Activated CD4-positive, CD25-positive, alpha-beta regulatory T cell treated with anti-CD3 and anti-CD28 coated beads, Interleukin-2, amount 50 U/mL, for 24 hours (primary cell): Measurements from ENCODE around the gene AKR1C1.
"Not testable (repeated sequence)": the region's sequence is repeated elsewhere in the genome, so short reads cannot be mapped to it uniquely, and the experiment has no call there.

Experiments
- ATAC-seq, 2 donors: fragments of 150-1000 bp; cut with Tn5 transposase; one replicate each; pipeline ENCODE4 v1.10.0; 2021; ENCODE audit warnings: mild to moderate bottlenecking in 1 of 2, moderate library complexity in 1 of 2

Gene AKR1C1

DNA sequence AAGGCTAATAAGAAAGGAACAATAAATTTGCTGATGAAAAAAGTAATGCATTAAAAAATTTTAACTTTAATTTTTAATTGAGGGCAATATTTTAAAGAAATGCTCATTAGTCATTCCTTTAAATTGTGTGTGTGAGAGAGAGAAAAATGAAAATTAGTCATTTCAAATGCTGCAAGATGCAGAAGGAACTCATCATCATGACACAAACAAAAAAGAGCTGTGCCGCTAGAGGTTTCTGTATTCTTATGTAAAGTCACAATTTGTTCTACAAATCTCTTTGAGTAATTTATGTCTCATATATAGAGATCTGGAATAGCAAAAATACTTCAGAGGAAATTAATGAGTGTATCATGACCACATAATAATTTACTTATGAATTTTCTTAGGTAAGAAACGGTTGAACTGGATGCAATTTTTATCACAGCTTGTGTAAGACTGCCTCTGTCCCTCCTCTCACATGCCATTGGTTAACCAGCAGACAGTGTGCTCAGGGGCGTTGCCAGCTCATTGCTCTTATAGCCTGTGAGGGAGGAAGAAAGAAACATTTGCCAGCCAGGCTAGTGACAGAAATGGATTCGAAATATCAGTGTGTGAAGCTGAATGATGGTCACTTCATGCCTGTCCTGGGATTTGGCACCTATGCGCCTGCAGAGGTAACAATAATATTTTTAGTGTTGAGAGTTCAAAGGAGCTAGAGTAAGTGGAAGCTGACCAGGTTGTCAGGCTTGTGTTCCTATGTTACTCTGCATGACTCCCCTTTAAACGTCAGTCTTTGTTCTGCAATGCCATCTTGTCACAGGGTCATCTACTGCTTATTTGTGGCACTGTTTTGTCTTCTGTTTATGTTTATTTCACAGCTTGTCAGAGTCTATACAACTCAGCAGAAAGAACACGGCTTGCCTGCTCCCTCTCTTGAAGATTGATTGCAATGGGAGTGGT lies at the start of gene AKR1C1:
TSS of gene AKR1C1 (plus strand) at position 540 of the 939 bp plus-strand sequence. CDS start at position 570, 30 bp downstream.
- not testable (repeated sequence) for ATAC-seq

DNA sequence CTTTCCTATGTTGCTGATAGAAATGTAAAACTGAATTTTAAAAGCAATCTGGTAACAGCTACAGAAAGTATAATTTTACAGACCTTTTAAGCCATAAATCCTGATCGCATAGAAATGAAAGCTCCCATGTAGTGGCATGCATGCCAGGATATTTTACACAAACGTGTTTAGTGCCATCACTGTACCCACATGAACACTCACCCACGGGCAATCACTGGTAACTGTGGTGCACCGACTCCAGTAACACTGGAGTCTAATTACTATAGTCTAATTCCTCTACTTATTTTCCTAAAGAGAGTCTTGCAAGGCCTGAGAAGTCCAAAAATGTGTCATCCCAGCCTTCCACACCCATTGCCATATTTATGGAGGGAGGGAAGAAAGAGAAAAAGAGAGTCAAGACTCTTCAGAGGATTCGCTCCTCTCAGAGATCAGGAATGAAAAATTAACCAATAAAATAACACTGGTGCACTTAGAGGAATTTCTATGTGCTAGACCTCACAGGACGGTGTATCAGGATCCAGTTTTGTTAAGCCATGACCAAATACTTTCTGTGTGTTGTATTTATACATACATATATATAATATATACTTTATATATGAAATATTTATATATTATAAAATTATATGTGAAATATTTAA lies 48.9 kb upstream of the AKR1C1 start:
- no peak for ATAC-seq

DNA sequence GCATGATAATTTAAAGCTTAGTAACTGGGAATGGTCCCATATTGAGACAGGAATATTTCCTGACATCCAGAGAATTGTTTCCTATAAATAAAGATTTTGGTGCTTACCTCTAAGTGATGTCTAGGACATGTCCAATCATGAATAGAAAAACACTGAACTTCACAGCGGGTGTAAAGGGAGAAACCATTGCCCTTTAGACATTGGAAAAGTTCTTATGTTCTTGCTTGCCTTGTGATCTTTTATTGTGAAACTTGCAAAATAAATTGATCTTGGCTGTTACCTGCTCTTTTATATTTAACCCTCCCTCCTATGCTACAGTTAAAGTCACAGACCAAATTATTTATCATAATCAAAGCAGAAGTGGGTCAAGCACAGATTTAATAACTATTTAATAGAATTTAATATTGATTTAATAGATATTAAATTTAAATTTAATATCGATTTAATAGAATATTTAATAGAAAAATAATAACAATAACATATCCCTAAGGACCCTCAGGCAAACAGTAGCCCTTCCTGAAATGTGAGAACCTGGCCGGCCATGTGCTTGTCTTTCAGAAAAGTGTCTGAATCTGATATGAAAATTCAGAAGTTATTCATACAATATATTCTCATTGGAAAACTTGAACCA lies 47.0 kb upstream of the AKR1C1 start:
- no peak for ATAC-seq

DNA sequence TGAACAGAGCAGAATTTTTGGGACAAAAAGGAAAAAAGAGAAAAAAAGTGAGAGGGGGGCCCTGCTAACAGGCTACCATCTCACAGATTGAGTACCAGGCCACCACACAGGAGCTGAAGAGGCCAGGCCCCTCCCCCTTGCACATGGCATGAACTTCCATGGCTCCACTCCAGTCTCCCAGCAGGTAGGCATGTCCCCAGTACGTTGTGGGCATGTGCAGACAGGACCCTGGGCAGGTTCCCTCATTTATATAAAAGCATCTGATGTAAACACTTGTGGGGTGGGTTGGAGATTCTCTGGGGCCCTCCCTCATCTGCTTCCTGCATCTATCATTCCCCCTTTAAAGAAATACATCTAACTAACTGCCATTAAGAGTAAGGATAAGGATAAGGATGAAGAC lies 45.0 kb upstream of the AKR1C1 start:
- no peak for ATAC-seq

DNA sequence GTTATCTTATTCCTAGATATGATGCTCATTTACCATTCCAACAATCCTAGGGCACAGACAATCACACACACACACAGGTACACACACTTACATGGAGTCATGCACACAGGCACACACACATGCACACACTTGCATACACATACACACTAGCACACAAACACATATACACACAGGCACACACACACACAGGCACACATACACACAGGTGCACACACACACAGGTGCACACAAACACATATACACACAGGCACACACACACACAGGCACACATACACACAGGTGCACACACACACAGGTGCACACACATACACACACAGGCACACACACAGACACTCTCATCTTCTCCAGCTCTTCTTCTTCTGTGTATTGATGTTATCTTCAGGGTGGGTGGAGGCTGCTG lies 38.7 kb upstream of the AKR1C1 start:
- not testable (repeated sequence) for ATAC-seq

DNA sequence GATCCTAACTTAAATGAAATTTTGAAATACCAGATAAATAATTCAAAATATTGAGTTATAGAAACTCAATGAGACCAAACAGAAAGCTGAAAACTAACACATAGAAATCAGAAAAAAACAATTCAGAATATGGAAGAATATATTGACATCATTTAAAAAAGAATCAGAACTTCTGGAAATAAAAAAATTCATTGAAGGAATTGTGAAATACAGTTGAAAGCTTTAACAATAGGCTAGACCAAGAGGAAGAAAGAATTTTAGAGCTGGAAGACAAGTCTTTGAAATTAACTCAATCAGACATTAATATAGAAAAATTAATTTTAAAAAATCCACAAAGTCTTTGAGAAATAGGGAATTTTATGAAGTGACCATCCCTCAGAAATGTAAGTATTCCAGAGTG lies 36.8 kb upstream of the AKR1C1 start:
- no peak for ATAC-seq

DNA sequence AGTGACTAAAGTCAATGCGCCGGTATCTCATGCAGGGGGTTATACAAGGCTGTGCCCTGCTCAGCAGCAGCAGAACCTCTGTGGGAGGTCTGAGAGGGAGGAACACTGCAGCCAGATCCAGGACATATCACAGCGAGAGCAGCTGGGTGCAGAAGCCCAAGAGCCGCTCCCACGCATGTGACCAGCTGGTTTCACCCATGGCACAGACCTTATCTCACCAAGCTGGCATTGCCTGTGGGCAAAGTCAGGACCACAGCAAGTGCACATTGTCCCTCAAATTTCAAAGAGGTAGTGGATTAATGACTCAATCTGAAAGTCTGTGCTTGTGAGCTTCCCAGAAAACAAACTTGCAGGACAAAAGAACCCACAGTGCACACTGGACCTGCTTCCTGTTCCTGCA lies 31.6 kb upstream of the AKR1C1 start:
- ATAC-seq: no peak

DNA sequence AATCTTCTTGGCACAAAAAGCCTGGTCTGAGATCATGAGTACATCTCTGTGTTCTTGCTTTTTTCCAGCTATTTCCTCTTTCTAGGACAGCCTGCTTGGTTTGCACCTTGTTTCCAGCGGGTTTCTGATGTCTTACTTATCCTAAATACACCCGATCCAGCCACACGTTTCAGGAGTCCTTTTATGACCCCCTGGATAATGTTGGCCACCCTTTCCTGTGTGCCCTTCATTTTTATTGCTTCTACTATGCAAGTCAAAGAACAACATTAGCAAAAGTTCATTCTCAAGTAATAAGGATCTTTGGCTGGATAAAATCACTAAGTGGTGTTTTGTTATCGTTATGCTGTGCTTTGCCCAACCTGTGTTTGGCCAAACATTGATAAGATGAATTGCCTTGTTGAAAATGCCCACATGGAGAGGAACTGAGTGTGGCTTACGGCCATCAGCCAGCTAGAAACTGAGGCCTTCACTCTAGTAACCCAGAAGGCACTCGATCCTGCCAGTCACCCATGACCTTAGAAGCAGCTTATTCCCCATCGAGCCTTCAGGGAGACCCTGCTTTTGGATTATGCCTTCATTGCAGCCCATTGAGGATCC lies 28.7 kb upstream of the AKR1C1 start:
- no peak for ATAC-seq

DNA sequence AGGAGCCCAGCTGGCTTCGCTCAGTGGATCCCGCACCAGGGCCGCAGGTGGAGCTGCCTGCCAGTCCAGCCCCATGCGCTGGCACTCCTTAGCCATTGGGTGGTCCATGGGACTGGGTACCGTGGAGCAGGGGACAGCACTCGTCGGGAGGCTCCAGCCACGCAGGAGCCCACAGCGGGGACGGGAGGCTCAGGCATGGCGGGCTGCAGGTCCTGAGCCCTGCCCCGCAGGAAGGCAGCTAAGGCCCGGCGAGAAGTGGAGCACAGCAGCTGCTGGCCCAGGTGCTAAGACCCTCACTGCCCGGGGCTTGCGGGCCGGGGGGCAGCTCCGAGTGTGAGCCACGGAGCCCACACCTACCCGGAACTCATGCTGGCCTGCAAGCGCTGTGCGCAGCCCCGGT lies 25.9 kb upstream of the AKR1C1 start:
- no peak for ATAC-seq

DNA sequence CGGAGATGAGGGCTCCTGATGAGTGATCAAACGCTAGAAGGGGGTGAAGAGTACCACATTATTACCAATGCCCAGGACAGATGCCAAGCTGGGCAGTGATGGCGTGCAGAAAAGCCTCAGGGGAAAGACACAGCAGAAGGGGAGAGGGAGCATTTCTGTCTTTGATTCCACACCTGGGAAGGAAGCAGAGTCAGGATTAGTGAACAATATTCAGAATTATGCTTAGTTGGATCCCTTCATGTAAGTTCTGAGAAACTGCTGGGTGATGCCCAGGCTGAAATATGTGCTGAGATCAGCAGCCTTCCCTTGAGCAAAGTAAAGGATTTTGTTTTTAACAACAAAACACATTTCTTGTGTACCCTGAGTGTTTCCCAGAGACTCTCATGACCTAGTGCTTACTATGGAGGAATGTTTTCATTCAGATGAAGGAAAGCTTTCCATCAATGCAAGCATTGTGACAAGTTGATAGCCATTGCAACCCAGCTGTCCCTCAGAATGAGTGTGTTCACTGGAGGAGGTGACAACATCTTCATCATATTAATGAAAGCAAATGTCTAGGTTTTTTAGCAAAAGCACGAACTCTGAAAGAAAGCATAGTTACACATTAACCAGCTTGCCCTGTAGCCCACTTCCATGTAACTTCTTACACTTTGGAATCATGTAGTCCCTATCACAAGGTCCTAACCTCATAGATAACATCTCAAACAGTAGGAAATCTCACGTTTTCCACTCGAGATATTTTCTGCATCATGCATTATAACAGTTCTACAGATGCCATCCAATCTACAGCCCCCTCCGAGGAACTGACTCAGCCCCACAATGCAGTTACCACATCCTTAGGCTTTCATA lies 23.8 kb upstream of the AKR1C1 start:
- ATAC-seq: no peak

DNA sequence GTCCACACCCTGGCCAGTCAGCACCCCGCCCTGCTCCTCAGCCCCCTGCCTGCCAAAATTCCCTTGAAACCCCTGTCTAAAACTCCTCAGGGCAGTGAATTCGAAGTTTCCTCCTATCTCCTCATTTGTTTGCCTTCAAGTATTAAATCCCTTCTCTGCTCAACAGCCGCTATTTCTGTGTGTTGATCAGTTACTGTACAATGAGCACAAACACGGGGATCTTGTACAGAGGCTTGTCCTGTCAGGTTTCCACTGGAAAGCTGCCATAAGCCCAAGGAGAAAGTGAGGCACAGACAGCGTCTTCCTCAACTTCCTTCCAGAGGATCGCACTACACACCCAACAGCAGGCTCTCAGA lies 23.2 kb upstream of the AKR1C1 start:
- not testable (repeated sequence) for ATAC-seq

DNA sequence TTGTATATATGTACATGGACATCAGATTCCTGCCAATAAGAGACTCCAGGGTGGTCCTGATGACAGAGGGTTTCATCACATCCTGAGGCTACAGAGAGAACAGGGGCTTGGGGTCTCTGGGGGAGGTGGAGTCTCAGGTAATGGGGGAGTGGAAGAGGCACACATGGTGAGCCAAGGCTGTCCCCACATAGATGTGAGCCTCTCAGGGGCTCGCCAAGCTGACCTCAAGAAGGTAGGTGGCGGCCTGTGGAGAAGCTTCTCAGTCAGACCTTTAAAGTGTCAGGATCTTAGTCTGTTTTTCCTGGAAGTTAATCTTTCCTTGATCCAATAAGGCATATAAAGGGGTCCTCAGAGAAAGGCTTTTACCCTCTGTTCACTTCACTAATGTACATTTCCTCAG lies 22.3 kb upstream of the AKR1C1 start:
- not testable (repeated sequence) for ATAC-seq

DNA sequence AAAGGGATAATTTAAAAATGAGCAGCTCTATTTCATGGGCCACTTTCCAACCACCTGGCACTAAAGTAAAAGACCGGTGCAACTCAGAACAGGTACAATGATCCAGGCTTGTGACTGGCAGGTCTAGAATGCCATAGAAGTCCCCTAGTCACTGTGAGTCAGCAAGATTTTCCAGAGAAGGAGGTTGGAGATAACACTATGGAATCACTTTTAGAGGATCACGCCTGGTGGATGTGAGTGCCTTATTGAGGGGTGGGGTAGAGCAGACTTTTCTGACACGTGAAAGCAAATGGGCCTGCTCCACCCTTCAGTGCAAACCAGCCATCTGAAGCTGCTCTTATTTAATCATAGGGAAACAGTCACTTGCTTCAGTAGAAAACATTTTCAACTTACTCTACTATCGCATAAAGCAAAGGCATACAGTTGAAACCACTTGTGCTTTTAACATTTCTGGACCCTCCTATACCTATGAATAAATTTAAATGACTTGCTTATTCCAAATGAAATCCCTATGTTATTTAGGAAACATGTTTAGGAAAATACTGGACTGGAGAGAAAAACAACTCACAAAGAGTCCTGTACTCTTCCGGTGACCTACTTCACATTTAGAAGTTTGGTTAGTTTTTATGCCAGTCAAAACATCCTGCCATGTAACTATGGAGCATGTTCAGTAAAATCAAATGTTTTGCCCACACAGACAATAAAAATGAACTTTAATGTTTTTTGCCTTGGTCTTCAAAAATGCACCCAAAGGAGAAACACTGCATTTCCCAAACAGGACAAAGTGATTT lies 21.5 kb upstream of the AKR1C1 start:
- no peak for ATAC-seq

DNA sequence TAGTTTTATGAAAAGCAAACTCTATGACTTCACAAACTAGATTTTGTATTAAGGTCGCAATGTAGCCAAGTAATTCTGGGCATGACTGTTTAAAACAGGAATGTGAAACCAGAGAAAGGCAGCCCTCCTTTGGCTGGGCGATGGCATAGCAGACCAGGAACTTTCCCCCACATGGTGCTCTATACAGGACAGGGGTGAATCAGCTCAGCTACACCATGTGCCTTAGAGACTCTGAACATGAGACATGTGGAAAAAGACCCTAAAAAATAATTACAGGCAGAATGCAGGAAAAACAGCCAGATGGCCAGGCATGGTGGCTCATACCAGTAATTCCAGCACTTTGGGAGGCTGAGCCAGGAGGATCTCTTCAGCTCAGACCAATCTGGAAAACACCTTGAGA lies 20.3 kb upstream of the AKR1C1 start:
- ATAC-seq: not testable (repeated sequence)

DNA sequence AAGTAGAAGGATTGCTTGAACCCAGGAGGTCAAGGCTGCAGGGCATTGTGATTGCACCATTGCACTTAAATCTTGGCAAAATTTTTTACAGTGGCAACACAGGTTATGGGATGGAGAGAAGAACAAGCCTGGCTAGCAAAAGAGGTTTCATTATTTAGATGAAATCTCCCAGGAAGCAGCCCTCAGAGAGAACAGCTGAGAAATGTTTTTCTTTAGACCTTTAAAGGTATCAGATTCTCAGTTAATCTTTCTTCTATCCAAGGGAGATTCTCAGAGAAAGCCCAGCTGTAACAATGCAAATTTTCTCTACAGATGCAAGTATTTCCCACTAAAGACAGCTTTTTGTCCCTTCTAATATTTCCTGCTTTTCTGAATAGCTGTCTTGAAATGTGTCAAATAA lies 19.8 kb upstream of the AKR1C1 start:
- ATAC-seq: not testable (repeated sequence)

DNA sequence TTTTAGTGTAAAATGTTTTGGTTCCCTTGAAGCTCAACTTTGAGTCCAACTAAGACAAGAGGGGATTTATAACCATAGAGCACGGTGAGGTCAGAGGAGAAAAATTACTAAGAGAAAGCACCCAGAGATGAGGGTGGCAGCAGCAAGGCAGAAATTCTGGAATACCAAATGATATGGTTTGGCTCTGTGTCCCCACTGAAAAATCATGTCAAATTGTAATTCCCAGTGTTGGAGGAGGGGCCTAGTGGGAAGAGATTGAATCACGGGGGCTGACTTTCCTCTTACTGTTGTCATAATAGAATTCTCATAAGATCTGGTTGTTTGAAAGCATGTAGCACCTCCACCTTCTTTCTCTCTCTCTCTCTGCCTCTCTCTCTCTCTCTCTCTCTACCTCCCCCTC lies 19.4 kb upstream of the AKR1C1 start:
- ATAC-seq: no peak

DNA sequence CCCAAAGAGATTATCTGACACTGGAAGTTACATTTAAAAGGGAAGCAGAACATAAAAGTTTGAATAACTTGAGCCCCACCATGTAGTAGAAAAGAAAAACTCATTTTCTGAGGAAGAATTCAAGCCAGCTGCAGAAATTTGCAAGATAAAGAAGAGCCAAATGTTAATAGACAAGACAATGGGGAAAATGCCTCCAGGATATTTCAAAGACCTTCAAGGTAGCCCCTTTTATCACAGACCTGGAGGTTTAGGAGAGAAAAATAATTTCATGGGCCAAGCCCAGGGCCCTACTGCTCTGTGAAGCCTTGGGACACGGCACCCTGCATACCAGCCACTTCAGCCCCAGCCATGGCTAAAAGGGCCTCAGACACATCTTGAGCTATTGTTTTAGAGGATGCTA lies 18.4 kb upstream of the AKR1C1 start:
- no peak for ATAC-seq

DNA sequence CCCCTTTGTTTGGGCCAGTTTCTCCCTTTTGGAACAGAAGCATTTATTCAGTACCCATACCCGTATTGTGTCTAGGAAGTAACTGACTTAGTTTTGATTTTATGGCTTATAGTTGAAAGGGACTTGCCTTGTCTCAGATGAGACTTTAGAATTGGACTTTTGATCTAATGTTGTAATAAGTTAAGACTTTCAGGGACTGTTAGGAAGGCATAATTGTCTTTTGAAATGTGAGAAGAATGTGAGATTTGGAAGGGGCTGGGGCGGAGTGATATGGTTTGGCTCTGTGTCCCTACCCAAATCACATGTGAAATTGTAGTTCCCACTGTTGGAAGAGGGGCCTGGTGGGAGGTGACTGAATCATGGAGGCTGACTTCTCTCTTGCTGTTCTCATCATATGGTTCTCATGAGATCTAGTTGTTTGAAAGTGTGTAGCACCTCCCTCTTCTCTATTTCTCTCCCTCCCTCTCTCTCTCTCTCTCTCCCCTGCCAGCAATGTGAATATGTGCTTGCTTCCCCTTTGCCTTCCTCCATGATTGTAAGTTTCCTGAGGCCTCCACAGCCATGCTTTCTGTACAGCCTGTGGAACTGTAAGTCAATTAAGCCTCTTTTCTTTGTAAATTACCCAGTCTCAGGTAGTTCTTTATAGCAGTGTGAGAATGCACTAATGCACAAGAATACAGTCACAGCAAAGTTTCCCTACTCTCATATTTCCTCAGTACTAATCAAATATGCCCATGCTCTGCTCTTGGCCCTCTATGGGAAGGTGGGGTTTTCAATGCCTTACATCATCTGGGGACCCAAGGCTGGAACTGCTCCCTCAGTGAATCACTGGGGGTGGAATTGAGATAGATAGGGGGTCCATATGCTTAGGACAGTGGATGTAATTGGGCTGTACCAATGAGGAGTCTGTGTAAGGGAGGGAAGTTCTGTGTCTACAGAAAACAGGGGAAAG lies 17.2 kb upstream of the AKR1C1 start:
- no peak for ATAC-seq

DNA sequence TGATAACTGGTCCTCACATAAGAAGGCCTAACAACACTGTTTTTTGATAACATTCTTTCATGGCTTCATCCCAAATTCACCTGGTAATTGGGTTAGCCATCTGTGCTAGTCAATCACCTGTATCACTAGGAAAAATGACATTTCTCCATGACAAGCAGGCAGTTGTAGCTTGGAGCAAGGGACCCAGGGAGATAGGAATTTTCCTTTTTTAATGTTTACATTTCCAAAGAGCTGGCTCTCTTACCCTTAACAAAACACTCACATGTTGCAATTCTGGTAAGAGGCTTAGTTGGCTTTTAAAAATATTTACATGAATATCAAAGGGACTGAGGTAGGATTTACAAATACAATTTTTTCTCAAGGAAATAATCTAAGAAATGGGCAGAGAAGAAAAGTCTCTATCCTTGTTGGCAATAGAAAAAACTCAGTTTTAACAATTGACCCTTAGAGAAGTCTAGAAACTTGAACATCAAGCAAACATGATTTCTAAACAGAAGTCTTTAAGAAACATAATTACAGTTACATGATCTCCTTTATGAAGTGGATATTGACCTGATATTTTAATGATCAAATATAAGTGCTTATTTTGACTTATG lies 16.1 kb upstream of the AKR1C1 start:
- ATAC-seq: no peak
